Measurements from ENCODE around the gene PCSK9. TPM values are rescaled to one million over a fixed set of nuclear protein-coding genes. Genes with fewer than 3 reads are reported as not detected.
A peak's percentile ranks its signal among the peaks of the same experiment; 100 is the strongest.
"Not testable (repeated sequence)": the region's sequence is repeated elsewhere in the genome, so short reads cannot be mapped to it uniquely, and the experiment has no call there.

PCSK9 gene
- total RNA-seq, 2 donors from 2014 or later = 12.6 to 37.0 TPM

GRCh38 chr1:55103891-55104290, 64.5 kb downstream of the PCSK9 start:
- ATAC-seq (no peak), DNase-seq (no peak)
- intact Hi-C loops (cut with DNase I, micrococcal nuclease) = no loop called here

DNA sequence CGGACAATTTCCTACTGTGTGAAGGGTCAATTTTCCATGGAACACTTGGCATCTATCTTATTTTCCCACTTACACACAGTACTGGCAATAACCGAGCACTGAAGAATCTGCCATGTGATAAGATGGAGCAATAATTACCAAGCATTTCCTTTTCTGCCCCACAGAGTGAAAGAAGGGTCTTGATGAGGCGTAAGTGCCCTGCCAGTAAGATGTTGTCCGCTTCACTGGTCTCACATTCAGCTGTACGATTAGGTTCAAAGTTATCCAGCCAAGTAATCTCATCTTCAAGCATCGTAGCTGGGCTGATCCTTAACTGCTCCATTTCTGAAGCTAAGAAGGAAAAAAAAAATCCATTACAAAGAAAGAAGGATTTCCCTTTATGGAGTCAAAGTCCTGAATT, 67.8 kb downstream of the PCSK9 start:
- intact Hi-C loops (cut with DNase I, micrococcal nuclease) = no loop called here
- peak; percentile 28 for ATAC-seq
- no peak for DNase-seq

GRCh38 chr1:55109005-55109404, 69.7 kb downstream of the PCSK9 start:
- DNase-seq; intact Hi-C loops (cut with DNase I, micrococcal nuclease); ATAC-seq: not testable (repeated sequence)

Other genes starting within 250 kb of the PCSK9 start
- 10 to 100 TPM; 88.7 to 94.5 TPM for gene TTC22, start 238.2 kb upstream of the PCSK9 start, total RNA-seq
- 100 to 1,000 TPM; 217 to 298 TPM for gene DHCR24, start 152.4 kb upstream of the PCSK9 start, total RNA-seq
- 10 to 100 TPM; 12.2 to 19.8 TPM for gene TMEM61, start 58.9 kb upstream of the PCSK9 start, total RNA-seq
- gene BSND, start 40.6 kb upstream of the PCSK9 start, total RNA-seq = not detected
- 10 to 100 TPM; 33.5 to 35.2 TPM for gene USP24, start 175.8 kb downstream of the PCSK9 start, total RNA-seq

Data from left colon (tissue), 2 donors.